Stimulated activated CD4-positive, alpha-beta T cell treated with anti-CD3 and anti-CD28 coated beads, Interleukin-2, amount 100 ng/mL, for 4 hours (primary cell): ENCODE data around the gene MRPS18B.

Experiments
- DNase-seq: peaks from one replicate; pipeline ENCODE4 v3.0.0-alpha.2; 2020; ENCODE audit warnings: low read depth

Gene MRPS18B

DNA sequence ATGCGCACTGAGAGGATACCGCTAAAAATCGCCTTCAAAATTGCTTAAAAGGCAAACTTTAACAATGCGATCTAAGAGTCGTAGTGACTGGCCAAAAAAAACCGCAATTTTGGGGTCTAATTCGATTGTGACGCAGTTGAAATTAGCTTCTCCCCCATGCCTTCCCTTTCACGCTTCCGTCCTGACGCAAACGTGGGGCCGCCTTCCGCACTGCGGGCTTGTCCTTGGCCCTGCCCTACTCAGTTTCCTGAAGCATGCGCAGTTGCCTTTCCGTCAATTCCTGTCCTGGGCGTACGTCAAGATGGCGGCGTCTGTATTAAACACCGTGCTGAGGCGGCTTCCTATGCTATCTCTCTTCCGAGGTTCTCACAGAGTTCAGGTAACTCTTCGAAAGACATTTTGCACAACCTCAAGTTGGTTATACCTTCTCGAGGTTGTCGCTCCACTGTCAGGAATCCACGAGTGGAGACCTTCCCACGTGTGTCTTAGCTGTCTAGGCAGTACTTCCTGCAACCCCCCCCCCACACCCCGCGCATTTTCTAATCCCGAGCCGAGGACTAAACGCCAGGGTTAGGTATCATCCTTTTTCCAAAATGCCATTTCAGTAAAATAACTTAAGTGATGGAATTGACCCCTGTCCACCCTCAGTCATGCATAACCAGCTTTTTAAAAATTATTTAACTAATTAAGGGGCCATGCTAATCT lies at the start of gene MRPS18B:
TSS of gene MRPS18B (plus strand) at position 276 of the 705 bp plus-strand sequence. CDS start at position 302, 26 bp downstream.
- peak; percentile 98 for DNase-seq

DNA sequence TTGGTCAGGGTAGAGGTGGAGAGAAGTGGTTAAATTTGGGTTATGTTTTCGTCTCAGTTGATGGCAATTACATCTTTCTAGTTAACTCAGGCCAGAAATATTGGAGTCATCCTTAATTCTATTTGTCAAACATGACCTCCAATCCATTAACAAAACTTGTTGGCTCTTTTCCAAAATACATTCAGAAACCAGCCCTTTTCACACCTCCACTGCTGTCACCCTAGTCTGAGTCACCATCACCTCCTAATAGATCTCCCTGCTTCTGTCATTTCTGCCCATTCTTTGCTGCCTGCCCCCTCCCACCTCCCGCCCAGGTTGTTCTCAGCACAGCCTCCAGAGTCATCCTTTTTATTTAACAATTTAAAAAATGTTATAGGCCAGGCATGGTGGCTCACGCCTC lies 49.4 kb upstream of the MRPS18B start:
- DNase-seq = peak; percentile 30

DNA sequence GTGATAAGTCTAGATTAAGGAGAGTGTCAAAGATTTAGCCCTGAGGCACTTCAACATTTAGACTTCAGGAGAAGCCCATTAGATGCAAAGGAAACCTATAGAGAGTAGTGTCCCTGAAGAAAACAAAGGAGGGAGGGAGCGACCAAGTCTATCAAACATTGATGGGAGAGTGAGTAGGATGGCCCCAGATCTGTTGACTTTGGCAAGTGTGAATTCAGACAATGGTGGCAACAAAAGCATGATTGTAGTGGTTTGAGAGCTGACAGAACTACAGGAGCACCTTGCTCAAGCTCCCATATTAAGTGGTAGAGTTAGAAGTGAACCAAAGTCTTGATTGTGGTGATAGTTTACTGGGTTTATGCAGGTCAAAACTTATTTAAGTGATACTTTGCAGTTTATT lies 47.4 kb upstream of the MRPS18B start:
- no peak for DNase-seq

DNA sequence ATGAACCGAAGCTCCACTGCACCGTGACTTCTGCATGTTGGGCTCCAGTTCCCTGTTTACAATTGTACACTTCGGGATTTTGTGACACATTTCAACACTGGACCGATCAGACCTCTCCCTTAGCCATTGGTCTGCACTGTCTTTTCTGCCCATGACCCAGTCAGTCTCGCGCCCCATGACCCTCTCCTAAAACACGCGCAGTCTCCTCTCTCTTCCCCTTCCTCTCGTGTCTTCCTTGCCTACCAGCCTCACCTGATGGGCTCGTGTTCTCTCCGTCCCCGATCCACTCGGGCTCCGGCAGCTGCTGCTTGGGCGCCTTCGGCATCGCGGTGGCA lies 46.9 kb upstream of the MRPS18B start:
- no peak for DNase-seq

DNA sequence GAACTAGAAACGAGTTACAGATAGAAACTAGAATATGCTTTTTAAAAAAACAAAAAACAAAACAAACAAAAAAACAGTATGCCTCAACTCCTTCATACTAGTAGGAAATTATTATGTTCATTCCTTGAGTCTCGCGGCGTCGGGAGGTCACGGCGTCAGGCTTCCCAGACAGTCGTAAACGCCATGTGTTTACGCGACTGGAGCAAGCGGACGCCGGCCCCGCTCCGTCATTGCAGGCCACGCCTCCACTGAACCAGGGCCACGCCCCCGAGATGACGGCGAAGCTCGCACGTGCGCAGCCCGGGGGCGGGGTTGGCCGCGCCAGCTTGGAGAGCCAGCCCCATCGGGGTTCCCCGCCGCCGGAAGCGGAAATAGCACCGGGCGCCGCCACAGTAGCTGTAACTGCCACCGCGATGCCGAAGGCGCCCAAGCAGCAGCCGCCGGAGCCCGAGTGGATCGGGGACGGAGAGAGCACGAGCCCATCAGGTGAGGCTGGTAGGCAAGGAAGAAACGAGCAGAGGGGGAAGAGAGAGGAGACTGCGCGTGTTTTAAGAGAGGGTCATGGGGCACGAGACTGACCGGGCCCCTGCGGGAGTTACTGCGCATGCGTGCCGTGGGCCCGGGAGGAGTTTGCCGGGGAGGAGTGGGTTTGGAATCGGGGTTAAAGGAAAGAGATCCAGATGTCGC lies 46.4 kb upstream of the MRPS18B start, which contains the start of gene ABCF1:
TSS of gene ABCF1 (plus strand) at position 368 of the 687 bp plus-strand sequence. CDS start at position 414, 46 bp downstream.
- peak; percentile 99 for DNase-seq

DNA sequence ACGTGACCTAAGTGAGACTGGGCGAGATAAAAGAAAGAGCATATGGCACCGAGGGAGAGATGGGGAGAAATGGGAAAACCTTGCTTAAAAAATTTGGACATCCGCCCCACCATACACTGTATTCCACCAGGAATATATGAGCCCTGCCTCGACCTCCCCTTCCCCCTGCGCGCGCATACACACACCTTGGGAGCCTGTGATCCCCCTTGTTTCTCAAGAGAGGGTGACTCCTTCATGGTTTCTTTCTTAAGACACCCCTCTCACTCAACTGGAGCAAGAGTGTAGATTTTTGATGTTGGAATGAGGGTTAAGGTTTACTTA lies 45.9 kb upstream of the MRPS18B start:
- DNase-seq = no peak

DNA sequence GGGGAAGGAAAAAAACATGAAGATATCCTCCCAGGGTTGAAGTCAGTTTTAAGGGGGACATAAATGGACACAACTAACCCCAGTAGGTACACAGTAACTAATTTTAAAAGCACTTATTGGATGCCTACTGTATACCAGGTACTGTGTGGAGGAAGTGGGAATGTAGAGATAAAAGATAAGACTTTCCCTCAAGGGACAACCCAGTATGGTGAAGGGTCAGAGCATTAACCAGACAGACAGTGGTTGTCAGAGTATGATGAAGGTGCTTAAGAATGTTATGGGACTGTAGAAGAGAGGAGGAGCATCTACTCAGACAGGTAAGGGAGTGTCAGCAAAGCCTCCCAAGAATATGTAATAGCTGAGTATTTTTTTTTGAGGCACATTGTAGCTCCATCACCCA lies 45.5 kb upstream of the MRPS18B start:
- DNase-seq = no peak

DNA sequence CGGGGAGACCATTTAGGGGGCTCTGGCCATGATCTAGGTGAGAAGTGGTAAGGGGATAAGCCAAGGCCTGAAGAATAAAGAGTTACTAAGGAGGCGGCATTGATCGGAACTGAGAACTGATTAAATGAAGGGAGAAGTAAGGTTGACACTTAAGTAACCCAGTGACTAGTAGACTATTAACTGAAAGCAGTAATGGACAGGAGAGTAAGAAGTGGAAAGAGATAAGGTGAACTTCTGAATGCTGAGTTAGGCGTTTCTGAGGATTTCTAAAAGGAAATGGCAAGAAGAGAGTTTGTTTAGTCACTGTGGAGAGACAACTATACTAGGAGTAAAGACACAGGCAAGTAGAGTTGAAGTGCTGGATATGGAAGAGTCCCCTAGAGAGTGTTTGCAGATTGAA lies 44.5 kb upstream of the MRPS18B start:
- DNase-seq = no peak

DNA sequence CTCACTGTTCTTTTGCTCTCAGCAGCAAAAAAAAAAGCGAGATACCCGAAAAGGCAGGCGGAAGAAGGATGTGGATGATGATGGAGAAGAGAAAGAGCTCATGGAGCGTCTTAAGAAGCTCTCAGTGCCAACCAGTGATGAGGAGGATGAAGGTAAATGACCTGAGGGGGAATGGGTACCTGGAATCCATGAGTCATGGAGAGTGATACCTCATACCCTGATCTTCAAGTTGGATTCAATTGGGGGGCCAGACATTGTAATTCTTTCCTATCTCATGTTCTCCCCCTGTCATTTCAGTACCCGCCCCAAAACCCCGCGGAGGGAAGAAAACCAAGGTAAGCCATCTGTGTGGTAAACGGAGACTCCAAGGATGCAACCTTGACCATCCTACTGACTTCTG lies 39.6 kb upstream of the MRPS18B start:
- no peak for DNase-seq

DNA sequence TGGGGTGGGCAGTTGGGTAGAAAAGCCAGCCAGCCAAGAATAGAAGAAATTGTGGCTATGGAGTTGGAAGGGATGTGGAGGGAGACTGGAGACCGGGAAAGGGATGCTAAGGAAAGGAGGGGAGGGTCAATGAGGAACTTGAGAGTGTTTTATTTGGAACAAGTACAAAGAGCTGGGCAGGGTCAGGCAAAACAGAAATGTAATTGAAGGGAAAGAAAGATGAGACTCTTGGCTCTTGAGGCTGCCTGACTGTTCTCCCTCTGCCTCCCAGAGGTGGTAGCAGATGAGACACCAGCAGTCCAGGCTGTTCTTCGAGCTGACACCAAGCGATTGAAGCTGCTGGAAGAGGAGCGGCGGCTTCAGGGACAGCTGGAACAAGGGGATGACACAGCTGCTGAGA lies 33.7 kb upstream of the MRPS18B start:
- no peak for DNase-seq

DNA sequence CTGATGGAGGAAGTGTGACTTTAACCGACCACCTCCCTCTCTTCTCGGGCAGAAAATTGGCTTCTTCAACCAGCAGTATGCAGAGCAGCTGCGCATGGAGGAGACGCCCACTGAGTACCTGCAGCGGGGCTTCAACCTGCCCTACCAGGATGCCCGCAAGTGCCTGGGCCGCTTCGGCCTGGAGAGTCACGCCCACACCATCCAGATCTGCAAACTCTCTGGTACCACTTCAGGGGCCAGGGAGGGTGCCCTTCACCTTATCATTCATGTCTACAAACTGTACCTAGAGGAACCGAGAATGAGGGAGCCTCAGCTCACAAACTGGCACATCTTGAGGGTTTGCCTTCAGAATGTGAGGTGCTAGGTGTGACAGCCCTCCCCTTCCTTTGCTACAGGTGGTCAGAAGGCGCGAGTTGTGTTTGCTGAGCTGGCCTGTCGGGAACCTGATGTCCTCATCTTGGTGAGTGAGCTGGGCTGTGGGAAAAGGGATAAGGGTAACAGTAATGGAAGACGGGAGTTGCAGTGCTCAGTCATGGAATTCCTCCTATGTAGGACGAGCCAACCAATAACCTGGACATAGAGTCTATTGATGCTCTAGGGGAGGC lies 27.8 kb upstream of the MRPS18B start:
- DNase-seq = no peak

DNA sequence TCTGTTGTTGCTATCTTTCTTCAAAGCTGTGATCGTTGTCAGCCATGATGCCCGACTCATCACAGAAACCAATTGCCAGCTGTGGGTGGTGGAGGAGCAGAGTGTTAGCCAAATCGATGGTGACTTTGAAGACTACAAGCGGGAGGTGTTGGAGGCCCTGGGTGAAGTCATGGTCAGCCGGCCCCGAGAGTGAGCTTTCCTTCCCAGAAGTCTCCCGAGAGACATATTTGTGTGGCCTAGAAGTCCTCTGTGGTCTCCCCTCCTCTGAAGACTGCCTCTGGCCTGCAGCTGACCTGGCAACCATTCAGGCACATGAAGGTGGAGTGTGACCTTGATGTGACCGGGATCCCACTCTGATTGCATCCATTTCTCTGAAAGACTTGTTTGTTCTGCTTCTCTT lies 27.1 kb upstream of the MRPS18B start:
- DNase-seq = no peak

DNA sequence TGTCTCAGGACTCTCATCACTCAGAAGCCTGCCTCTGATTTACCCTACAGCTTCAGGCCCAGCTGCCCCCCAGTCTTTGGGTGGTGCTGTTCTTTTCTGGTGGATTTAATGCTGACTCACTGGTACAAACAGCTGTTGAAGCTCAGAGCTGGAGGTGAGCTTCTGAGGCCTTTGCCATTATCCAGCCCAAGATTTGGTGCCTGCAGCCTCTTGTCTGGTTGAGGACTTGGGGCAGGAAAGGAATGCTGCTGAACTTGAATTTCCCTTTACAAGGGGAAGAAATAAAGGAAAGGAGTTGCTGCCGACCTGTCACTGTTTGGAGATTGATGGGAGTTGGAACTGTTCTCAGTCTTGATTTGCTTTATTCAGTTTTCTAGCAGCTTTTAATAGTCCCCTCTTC lies 26.6 kb upstream of the MRPS18B start:
- DNase-seq = no peak

DNA sequence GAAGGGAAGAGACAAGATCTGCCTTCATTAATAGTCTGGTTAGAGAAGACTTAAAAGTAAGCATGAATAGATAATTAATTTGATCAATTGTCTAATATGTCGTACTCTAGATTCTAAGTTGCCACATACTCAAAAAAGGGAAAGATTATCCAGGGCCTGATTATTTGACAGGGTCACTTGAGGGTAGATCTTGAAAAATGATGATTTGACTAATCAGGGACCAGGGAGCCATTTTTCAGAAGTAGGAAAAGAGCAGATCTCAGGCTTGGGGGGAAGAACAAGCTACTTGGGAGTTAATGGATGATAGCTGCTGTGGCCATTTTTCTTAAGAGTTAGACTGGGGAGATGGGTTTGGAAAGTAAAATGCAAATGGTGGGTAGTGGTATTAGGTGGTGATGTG lies 25.4 kb upstream of the MRPS18B start:
- no peak for DNase-seq

DNA sequence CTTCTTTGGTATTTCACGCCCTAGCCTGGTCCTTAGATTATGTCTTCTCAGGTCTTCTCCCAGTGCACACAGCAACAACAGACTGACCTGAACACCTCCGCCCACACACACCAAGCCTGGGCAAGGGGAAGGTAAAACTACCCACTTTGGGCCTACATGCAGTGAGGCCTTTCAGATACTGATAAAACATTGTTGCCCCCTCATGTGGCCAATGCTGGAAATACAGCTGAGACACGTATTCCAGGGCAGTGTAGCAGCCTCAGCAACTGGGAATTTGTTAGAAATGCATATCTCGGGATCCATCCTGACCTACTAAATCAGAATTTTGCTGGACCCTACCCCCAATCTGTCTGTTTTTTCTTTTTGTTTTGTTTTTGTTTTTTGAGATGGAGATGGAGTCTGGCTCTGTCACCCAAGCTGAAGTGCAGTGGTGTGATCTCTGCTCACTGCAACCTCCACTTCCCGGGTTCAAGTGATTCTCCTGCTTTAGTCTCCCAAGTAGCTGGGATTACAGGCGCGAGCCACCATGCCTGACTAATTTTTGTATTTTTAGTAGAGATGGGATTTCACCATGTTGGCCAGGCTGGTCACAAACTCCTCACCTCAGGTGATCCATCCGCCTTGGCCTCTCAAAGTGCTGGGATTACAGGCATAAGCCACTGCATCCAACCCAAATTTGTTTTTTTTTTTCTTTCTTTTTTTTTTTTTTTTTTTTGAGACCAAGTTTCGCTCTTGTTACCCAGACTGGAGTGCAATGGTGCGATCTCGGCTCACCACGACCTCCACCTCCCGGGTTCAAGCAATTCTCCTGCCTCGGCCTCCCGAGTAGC lies 20.1 kb upstream of the MRPS18B start:
- peak; percentile 58 for DNase-seq

DNA sequence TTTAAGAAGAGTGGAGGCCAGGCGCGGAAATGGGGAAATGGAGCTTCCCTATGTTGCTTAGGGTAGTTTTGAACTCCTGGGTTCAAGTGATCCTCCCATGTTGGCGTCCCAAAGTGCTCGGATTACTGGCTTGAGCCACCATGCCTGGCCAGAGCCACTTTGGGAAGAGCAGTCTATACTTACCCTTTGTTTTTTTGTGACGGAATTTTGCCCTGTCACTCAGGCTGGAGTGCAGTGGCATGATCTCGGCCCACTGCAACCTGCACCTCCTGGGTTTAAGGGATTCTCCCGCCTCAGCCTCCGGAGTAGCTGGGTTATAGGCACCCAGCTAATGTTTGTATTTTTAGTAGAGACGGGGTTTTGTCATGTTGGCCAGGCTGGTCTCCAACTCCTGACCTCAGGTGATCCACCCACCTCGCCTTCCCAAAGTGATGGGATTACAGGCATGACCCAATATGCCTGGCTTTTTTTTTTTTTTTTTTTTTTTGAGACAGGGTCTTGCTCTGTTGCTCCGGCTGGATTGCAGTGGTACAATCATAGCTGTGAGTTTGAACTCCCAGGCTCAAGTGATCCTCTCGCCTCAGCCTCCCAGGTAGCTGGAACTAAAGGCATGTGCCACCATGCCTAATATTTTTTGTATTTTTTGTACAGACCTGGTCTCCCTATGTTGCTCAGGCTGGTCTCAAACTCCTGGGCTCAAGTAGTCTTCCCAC lies 18.6 kb upstream of the MRPS18B start:
- no peak for DNase-seq

DNA sequence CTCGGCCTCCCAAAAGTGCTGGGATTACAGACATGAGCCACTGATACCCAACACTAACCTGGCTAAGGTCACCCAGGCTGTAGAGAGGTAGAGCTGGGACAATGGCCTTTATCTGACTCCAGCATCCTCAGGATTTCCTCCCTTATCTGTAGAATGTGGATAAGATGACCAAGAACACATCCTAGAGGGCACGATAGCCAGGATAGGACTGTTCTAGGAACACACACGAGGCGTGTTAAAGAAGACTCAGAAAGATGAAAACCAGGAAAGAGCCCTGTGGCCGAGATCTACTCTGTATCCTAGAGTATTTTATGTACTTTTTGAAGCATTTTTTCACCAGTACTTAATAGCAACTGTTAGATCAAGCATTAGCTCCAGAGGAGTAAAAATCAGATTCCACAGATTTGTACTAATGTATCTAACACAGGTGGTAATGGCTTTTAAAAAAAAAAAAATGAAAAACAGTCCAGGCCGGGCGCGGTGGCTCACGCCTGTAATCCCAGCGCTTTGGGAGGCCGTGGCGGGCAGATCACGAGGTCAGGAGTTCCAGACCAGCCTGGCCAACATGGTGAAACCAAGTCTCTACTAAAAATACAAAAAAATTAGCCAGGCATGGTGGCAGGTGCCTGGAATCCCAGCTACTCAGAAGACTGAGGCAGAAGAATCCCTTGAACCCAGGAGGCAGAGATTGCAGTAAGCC lies 17.9 kb upstream of the MRPS18B start:
- DNase-seq = no peak

DNA sequence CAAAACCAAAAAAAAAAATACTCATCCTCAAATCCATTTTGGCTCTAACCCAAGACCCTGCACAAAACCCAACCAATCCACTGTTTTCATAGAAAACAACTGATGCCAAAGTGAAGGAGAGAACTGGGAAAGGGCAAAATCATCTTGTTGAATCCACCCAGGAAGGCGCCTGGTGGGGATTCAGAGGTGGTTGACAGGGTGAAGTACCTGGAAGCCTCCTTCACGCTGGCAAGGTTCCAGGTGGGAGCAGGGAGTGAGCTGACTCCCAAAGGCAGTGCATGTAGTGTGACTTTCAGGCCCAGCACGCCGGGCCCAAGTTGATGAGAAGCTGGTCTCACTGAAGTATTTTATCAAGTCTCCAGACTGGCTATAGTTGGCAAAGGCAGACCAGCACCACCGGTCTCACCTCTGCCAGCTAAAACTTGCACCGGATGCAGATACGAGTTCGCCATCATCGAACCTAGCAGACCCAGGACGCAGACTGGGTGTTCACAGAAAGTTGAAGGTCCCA lies 17.1 kb upstream of the MRPS18B start:
- DNase-seq = no peak

DNA sequence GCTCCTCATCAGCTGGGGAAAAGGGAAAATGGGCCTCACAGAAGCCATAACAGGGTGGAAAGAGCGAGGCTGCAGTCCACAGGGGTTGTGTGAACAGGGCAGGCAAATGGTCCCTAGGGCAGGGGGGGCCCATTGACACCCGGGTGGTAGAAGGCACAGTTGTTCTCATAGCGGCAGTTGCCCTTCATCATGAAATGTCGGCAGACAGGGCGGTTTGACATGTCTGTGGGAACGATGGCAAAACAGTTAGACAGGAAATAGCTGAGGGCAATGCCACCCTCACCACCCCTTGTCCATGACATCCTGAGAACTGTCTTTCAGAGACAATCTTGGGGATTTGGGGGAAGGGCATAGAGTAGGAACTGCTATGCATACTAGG lies 16.2 kb upstream of the MRPS18B start:
- DNase-seq = no peak

DNA sequence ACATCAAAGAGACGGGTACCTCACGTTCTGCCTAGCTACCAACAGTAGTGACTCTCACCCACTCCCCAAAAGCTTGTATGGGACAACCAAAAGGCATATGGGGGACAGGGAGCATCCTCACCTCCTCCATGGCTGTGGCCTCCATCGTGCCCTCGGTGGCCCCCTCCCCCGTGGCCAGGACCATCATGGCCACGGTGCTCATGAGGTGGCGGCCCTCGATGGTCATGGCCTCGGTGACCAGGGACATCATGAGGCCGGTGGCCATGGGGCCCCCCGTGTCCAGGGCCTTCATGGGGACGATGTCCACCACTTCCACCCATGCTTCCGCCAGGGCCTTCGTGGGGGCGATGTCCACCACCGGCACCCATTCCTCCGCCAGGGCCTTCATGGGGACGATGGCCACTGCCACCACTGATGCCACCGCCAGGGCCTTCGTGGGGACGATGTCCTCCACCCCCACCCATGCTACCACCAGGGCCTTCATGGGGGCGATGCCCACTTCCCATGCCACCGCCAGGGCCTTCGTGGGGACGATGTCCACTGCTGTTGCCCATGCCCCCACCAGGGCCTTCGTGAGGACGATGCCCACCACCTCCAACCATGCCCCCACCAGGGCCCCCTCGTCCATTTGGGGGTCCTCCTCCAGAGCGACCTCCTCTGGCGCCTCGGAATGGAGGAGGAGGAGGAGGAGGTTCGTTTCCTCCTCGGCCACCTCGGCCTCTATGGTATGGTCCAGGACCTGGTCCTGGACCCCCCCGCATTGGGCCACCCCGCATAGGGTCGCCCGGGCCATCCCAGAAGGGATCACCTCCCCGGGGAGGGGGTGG lies 15.6 kb upstream of the MRPS18B start:
- no peak for DNase-seq
